Measurements from ENCODE around the gene COL28A1.

Gene COL28A1

GRCh38 chr7:7317850-7318249 is 217.8 kb downstream of the COL28A1 start:
- H3K4me3 ChIP-seq (ENCODE audit: low read depth, low read length): no peak overlapping the region
- no peak for DNase-seq (ENCODE audit: low read depth)
- in situ Hi-C loops (cut with HindIII; ENCODE audit: low sequenced_read_pairs): no loop called here
- no peak for TF ChIP-seq CTCF (IDR thresholded peaks at IDR 0.05; ENCODE audit: low read depth, low read length, missing control alignments)

GRCh38 chr7:7315851-7316250 is 219.8 kb downstream of the COL28A1 start:
- no peak for DNase-seq (ENCODE audit: low read depth)
- no peak overlapping the region for H3K4me3 ChIP-seq (ENCODE audit: low read depth, low read length)
- in situ Hi-C loops (cut with HindIII; ENCODE audit: low sequenced_read_pairs): no loop called here
- no peak for TF ChIP-seq CTCF (IDR thresholded peaks at IDR 0.05; ENCODE audit: low read depth, low read length, missing control alignments)

GRCh38 chr7:7312323-7312722 is 223.3 kb downstream of the COL28A1 start:
- no peak for TF ChIP-seq CTCF (IDR thresholded peaks at IDR 0.05; ENCODE audit: low read depth, low read length, missing control alignments)
- DNase-seq (ENCODE audit: low read depth): no peak
- no peak overlapping the region for H3K4me3 ChIP-seq (ENCODE audit: low read depth, low read length)
- in situ Hi-C loops (cut with HindIII; ENCODE audit: low sequenced_read_pairs): no loop called here

GRCh38 chr7:7311001-7311400 is 224.7 kb downstream of the COL28A1 start:
- H3K4me3 ChIP-seq (ENCODE audit: low read depth, low read length): no peak overlapping the region
- in situ Hi-C loops (cut with HindIII; ENCODE audit: low sequenced_read_pairs): no loop called here
- DNase-seq (ENCODE audit: low read depth): no peak
- no peak for TF ChIP-seq CTCF (IDR thresholded peaks at IDR 0.05; ENCODE audit: low read depth, low read length, missing control alignments)

- TF ChIP-seq CTCF (IDR thresholded peaks at IDR 0.05; ENCODE audit: low read depth, low read length, missing control alignments): no peak
- in situ Hi-C loops (cut with HindIII; ENCODE audit: low sequenced_read_pairs): no loop called here
- no peak for DNase-seq (ENCODE audit: low read depth)
- H3K4me3 ChIP-seq (ENCODE audit: low read depth, low read length): no peak overlapping the region
These were observed 226.5 kb downstream of the COL28A1 start for GRCh38 chr7:7309203-7309602.

Measured in astrocyte of the cerebellum (primary cell).